HG02885 (cell line): ENCODE measurements around the gene SMIM32.
A peak's percentile ranks its signal among the peaks of the same experiment; 100 is the strongest.

Experiments
- ATAC-seq: cut with Tn5 transposase; IDR thresholded peaks from one replicate; pipeline ENCODE4 v1.9.1; 2021; ENCODE audit warnings: mild to moderate bottlenecking; ENCODE audit not compliant: unreplicated experiment, poor library complexity

Gene SMIM32

GRCh38 chr5:136141561-136141960, 51.4 kb downstream of the SMIM32 start:
- peak; percentile 78 for ATAC-seq
